Measurements from ENCODE around the gene SMIM1. TPM values are rescaled to one million over a fixed set of nuclear protein-coding genes. Genes with fewer than 3 reads are reported as not detected.

Gene SMIM1
- total and polyA plus RNA-seq, 2 experiments from 2014 or later: 3.2 to 7.2 TPM

DNA sequence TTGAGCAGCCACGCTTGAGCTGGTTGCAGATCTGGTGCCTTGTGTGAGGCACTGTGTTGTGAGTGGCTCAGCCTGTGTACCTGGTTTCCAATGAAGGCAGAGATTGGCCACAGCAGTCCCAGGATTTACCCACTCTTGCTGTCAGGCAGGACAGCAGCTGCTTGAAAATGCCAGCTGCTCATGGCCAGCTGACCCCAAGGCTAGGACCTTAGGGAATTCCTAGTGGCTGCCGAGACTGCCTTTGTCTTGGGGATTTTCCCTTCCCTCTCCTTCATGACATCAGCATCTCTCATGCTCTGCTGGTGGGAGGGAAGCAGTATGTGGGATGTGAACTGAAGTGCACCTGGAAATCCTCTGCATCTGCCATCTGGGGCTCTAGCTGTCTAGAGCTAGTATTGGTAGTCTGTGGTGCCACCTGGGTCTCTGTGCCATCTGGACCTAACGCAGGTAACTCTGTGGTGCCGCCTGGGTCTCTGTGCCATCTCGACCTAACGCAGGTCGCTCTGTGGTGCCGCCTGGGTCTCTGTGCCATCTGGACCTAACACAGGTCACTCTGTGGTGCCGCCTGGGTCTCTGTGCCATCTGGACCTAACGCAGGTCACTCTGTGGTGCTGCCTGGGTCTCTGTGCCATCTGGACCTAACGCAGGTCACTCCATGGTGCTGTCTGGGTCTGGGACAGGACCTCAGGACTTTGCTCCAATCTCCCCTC is 27.6 kb downstream of the SMIM1 start:
- H3K4me3 Mint-ChIP-seq: no peak overlapping the region; the same call in 2 of the 3 replicates
- Histone ChIP-seq H3K27me3 (ENCODE audit: insufficient read depth) (no peaks in the 10 kb centered on the region), H3F3A (replicated peaks; ENCODE audit: low read depth) (peaks cover under 1% of the 10 kb centered on the region; the same call in 1 of the 2 replicates), H4K20me1 (replicated peaks; ENCODE audit: insufficient read depth) (no peaks in the 10 kb centered on the region), H3K4me3 (no peak overlapping the region), H3K9me2 (ENCODE audit: insufficient read depth) (no peaks in the 10 kb centered on the region), H3K36me3 (ENCODE audit: insufficient read depth) (no peaks in the 10 kb centered on the region), H3K27ac (ENCODE audit: low read depth) (no peak overlapping the region), H3K79me2 (replicated peaks; ENCODE audit: insufficient read depth) (peaks cover 8% of the 10 kb centered on the region), H3K4me1 (ENCODE audit: insufficient read depth) (peaks cover 2% of the 10 kb centered on the region; the same call in 1 of the 2 replicates), H3K4me2 (no peak overlapping the region), H2AFZ (no peak overlapping the region)
- no peak overlapping the region for H3K27ac Mint-ChIP-seq
- TF ChIP-seq, protein P1, sequence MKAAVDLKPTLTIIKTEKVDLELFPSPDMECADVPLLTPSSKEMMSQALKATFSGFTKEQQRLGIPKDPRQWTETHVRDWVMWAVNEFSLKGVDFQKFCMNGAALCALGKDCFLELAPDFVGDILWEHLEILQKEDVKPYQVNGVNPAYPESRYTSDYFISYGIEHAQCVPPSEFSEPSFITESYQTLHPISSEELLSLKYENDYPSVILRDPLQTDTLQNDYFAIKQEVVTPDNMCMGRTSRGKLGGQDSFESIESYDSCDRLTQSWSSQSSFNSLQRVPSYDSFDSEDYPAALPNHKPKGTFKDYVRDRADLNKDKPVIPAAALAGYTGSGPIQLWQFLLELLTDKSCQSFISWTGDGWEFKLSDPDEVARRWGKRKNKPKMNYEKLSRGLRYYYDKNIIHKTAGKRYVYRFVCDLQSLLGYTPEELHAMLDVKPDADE (IDR thresholded peaks at IDR 0.05): no peak
- TF ChIP-seq ZNF331 (CRISPR knock-in tag; IDR thresholded peaks at IDR 0.05; ENCODE audit: low read depth): no peak
- no peak for TF ChIP-seq EZH2 (IDR thresholded peaks at IDR 0.05; ENCODE audit: low read depth, unreplicated experiment)
- TF ChIP-seq, protein P2, sequence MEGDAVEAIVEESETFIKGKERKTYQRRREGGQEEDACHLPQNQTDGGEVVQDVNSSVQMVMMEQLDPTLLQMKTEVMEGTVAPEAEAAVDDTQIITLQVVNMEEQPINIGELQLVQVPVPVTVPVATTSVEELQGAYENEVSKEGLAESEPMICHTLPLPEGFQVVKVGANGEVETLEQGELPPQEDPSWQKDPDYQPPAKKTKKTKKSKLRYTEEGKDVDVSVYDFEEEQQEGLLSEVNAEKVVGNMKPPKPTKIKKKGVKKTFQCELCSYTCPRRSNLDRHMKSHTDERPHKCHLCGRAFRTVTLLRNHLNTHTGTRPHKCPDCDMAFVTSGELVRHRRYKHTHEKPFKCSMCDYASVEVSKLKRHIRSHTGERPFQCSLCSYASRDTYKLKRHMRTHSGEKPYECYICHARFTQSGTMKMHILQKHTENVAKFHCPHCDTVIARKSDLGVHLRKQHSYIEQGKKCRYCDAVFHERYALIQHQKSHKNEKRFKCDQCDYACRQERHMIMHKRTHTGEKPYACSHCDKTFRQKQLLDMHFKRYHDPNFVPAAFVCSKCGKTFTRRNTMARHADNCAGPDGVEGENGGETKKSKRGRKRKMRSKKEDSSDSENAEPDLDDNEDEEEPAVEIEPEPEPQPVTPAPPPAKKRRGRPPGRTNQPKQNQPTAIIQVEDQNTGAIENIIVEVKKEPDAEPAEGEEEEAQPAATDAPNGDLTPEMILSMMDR (conservative IDR thresholded peaks at IDR 0.05; ENCODE audit: low read depth in 2 of 2): no peak
- no peak for TF ChIP-seq EZH2phosphoT487 (IDR thresholded peaks at IDR 0.05; ENCODE audit: unreplicated experiment)
- no peak for TF ChIP-seq NANOG (IDR thresholded peaks at IDR 0.05; ENCODE audit: borderline replicate concordance)
- no peak for TF ChIP-seq CREB1 (CRISPR knock-in tag; IDR thresholded peaks at IDR 0.05; ENCODE audit: low read depth)
- TF ChIP-seq STAT1 (IDR thresholded peaks at IDR 0.05; ENCODE audit: unreplicated experiment): no peak
- TF ChIP-seq POLR2AphosphoS5 (IDR thresholded peaks at IDR 0.05; ENCODE audit: low read depth): no peak
- no peak for TF ChIP-seq ZNF114 (CRISPR knock-in tag; IDR thresholded peaks at IDR 0.05)
- TF ChIP-seq, protein P3, sequence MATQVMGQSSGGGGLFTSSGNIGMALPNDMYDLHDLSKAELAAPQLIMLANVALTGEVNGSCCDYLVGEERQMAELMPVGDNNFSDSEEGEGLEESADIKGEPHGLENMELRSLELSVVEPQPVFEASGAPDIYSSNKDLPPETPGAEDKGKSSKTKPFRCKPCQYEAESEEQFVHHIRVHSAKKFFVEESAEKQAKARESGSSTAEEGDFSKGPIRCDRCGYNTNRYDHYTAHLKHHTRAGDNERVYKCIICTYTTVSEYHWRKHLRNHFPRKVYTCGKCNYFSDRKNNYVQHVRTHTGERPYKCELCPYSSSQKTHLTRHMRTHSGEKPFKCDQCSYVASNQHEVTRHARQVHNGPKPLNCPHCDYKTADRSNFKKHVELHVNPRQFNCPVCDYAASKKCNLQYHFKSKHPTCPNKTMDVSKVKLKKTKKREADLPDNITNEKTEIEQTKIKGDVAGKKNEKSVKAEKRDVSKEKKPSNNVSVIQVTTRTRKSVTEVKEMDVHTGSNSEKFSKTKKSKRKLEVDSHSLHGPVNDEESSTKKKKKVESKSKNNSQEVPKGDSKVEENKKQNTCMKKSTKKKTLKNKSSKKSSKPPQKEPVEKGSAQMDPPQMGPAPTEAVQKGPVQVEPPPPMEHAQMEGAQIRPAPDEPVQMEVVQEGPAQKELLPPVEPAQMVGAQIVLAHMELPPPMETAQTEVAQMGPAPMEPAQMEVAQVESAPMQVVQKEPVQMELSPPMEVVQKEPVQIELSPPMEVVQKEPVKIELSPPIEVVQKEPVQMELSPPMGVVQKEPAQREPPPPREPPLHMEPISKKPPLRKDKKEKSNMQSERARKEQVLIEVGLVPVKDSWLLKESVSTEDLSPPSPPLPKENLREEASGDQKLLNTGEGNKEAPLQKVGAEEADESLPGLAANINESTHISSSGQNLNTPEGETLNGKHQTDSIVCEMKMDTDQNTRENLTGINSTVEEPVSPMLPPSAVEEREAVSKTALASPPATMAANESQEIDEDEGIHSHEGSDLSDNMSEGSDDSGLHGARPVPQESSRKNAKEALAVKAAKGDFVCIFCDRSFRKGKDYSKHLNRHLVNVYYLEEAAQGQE (IDR thresholded peaks at IDR 0.05; ENCODE audit: unreplicated experiment): no peak
- TF ChIP-seq, protein P4, sequence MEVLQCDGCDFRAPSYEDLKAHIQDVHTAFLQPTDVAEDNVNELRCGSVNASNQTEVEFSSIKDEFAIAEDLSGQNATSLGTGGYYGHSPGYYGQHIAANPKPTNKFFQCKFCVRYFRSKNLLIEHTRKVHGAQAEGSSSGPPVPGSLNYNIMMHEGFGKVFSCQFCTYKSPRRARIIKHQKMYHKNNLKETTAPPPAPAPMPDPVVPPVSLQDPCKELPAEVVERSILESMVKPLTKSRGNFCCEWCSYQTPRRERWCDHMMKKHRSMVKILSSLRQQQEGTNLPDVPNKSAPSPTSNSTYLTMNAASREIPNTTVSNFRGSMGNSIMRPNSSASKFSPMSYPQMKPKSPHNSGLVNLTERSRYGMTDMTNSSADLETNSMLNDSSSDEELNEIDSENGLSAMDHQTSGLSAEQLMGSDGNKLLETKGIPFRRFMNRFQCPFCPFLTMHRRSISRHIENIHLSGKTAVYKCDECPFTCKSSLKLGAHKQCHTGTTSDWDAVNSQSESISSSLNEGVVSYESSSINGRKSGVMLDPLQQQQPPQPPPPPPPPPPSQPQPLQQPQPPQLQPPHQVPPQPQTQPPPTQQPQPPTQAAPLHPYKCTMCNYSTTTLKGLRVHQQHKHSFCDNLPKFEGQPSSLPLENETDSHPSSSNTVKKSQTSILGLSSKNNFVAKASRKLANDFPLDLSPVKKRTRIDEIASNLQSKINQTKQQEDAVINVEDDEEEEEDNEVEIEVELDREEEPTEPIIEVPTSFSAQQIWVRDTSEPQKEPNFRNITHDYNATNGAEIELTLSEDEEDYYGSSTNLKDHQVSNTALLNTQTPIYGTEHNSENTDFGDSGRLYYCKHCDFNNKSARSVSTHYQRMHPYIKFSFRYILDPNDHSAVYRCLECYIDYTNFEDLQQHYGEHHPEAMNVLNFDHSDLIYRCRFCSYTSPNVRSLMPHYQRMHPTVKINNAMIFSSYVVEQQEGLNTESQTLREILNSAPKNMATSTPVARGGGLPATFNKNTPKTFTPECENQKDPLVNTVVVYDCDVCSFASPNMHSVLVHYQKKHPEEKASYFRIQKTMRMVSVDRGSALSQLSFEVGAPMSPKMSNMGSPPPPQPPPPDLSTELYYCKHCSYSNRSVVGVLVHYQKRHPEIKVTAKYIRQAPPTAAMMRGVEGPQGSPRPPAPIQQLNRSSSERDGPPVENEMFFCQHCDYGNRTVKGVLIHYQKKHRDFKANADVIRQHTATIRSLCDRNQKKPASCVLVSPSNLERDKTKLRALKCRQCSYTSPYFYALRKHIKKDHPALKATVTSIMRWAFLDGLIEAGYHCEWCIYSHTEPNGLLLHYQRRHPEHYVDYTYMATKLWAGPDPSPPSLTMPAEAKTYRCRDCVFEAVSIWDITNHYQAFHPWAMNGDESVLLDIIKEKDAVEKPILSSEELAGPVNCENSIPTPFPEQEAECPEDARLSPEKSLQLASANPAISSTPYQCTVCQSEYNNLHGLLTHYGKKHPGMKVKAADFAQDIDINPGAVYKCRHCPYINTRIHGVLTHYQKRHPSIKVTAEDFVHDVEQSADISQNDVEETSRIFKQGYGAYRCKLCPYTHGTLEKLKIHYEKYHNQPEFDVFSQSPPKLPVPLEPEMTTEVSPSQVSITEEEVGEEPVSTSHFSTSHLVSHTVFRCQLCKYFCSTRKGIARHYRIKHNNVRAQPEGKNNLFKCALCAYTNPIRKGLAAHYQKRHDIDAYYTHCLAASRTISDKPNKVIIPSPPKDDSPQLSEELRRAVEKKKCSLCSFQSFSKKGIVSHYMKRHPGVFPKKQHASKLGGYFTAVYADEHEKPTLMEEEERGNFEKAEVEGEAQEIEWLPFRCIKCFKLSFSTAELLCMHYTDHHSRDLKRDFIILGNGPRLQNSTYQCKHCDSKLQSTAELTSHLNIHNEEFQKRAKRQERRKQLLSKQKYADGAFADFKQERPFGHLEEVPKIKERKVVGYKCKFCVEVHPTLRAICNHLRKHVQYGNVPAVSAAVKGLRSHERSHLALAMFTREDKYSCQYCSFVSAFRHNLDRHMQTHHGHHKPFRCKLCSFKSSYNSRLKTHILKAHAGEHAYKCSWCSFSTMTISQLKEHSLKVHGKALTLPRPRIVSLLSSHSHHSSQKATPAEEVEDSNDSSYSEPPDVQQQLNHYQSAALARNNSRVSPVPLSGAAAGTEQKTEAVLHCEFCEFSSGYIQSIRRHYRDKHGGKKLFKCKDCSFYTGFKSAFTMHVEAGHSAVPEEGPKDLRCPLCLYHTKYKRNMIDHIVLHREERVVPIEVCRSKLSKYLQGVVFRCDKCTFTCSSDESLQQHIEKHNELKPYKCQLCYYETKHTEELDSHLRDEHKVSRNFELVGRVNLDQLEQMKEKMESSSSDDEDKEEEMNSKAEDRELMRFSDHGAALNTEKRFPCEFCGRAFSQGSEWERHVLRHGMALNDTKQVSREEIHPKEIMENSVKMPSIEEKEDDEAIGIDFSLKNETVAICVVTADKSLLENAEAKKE (CRISPR knock-in tag; IDR thresholded peaks at IDR 0.05): no peak
- peaks cover 13% of the 10 kb centered on the region for H3K4me1 Mint-ChIP-seq
- ATAC-seq (no peak), DNase-seq (ENCODE audit: low spot score) (no peak)
- peaks cover 9% of the 10 kb centered on the region for H3K27me3 Mint-ChIP-seq (ENCODE audit: insufficient read depth, low read depth, poor library complexity)
- H3K36me3 Mint-ChIP-seq (ENCODE audit: low read depth): peaks cover 6% of the 10 kb centered on the region
- peaks cover 14% of the 10 kb centered on the region for H3K9me3 Mint-ChIP-seq

Data from GM23338 (cell line).